SK-N-SH treated with all-trans-retinoic acid at 6 μM for 48 hours (cell line): ENCODE measurements around the gene ZNF649.

Experiments used
- RARB ChIP-seq: fragments of 250-450 bp; sonication (Bioruptor Pico); IDR thresholded peaks from 2 replicates; pipeline ENCODE4 v1.8.0; 2021; ENCODE audit warnings: mild to moderate bottlenecking, moderate library complexity
- SNAI2 ChIP-seq: fragments of 250-450 bp; sonication (Bioruptor Pico); IDR thresholded peaks from 2 replicates; pipeline ENCODE4 v1.5.0; 2020; ENCODE audit warnings: mild to moderate bottlenecking, moderate library complexity
- ZC3H10 ChIP-seq: fragments of 250-450 bp; sonication (Bioruptor Pico); IDR thresholded peaks from 2 replicates; pipeline ENCODE4 v1.5.1; 2021; ENCODE audit warnings: mild to moderate bottlenecking, moderate library complexity
- ZFP3 ChIP-seq: fragments of 250-450 bp; sonication (Bioruptor Pico); IDR thresholded peaks from 2 replicates; pipeline ENCODE4 v1.5.0; 2020; ENCODE audit warnings: mild to moderate bottlenecking, moderate library complexity
- ZFP30 ChIP-seq: fragments of 450-650 bp; formaldehyde crosslinking; IDR thresholded peaks from 2 replicates; pipeline ENCODE4 v1.5.0; 2022; ENCODE audit warnings: mild to moderate bottlenecking, moderate library complexity

DNA sequence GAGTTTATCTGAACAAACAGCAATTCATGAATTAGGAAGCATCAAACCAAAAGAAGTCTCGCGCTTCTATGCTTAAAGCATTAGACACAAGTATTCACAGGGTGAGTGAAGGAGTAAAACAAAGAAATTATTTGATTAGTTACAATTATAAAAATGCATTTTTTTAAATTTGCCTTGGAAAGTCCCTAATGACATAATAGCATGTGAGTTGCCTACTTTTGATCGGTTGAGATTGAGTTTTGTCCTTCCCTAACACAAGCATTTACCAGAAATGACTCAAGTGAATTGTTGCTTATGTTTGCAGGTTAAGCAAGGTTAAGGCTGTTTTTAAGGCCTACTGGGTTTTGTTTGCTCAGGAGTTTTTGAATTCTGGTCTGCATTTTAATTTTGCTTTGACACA lies 389 bp upstream of the ZNF649 start:
- no peak for TF ChIP-seq ZFP30 (CRISPR knock-in tag)
- no peak for TF ChIP-seq RARB (CRISPR knock-in tag)
- no peak for TF ChIP-seq SNAI2
- TF ChIP-seq ZC3H10: no peak
- TF ChIP-seq ZFP3 (CRISPR knock-in tag): no peak
